PC-3 (cell line): ENCODE measurements around the gene TP53AIP1. TPM values are rescaled to one million over a fixed set of nuclear protein-coding genes. Genes with fewer than 3 reads are reported as not detected.

ENCODE experiments used
- ATAC-seq: fragments of 200-7000 bp; cut with Tn5 transposase; 2 replicates; pipeline ENCODE4 v1.9.1; 2020; ENCODE audit warnings: mild to moderate bottlenecking, moderate library complexity
- BruUV-seq: library from RNA; stranded (reverse); fragments of 400-500 nt; replicated peaks from 2 replicates; lab custom pipeline; 2021; lab: Mats Ljungman, UMichigan
- CTCF ChIA-PET: fragments of 300-600 bp; sonication (Branson Sonifier 250); formaldehyde crosslinking; loops from one replicate; lab custom pipeline; 2022; ENCODE audit warnings: antibody characterized with exemption; lab: Charles Lee
- POLR2A ChIA-PET: fragments of 300-600 bp; sonication (Branson Sonifier 250); formaldehyde crosslinking; loops from one replicate; lab custom pipeline; 2022; ENCODE audit warnings: antibody characterized with exemption; ENCODE audit not compliant: unreplicated experiment; lab: Charles Lee
- DNase-seq: peaks from one replicate; pipeline ENCODE4 v3.0.0-alpha.2; 2015
- H2AFZ ChIP-seq: fragments of 300-600 bp; sonication (generic); 2 replicates; pipeline ENCODE4 v1.6.0; 2016; ENCODE audit warnings: antibody characterized with exemption, low read length
- H3F3A ChIP-seq: fragments of 300-600 bp; sonication (generic); one replicate; pipeline ENCODE4 v1.6.0; 2017; ENCODE audit warnings: antibody characterized with exemption, low read length, control low read depth, mild to moderate bottlenecking; ENCODE audit not compliant: unreplicated experiment
- H3K27ac ChIP-seq: fragments of 300-600 bp; sonication (generic); 2 replicates; pipeline ENCODE4 v1.5.1; 2016; ENCODE audit warnings: mild to moderate bottlenecking, low read length
- H3K27me3 ChIP-seq: fragments of 300-600 bp; sonication (generic); 2 replicates; pipeline ENCODE4 v1.6.1; 2016; ENCODE audit warnings: low read length, mixed read lengths
- H3K36me3 ChIP-seq: fragments of 300-600 bp; sonication (generic); 2 replicates; pipeline ENCODE4 v1.6.1; 2016; ENCODE audit warnings: low read depth, mixed run types, low read length, mixed read lengths
- H3K4me1 ChIP-seq: fragments of 300-600 bp; sonication (generic); 2 replicates; pipeline ENCODE4 v1.5.1; 2016; ENCODE audit warnings: low read length; ENCODE audit not compliant: insufficient read depth
- H3K4me2 ChIP-seq: fragments of 300-600 bp; sonication (generic); 2 replicates; pipeline ENCODE4 v1.6.0; 2016; ENCODE audit warnings: low read length
- H3K4me3 ChIP-seq: fragments of 300-600 bp; sonication (generic); 2 replicates; pipeline ENCODE4 v1.5.1; 2016; ENCODE audit warnings: mild to moderate bottlenecking, low read length, mixed read lengths
- H3K79me2 ChIP-seq: fragments of 300-600 bp; sonication (generic); 2 replicates; pipeline ENCODE4 v1.6.1; 2017; ENCODE audit warnings: low read length, mixed read lengths
- H3K9ac ChIP-seq: fragments of 300-600 bp; sonication (generic); 2 replicates; pipeline ENCODE4 v1.6.0; 2016; ENCODE audit warnings: mild to moderate bottlenecking, low read length
- H3K9me2 ChIP-seq: fragments of 300-600 bp; sonication (generic); replicated peaks from 2 replicates; pipeline ENCODE4 v1.6.1; 2016; ENCODE audit warnings: mixed run types, low read length, mixed read lengths
- H3K9me3 ChIP-seq: fragments of 300-600 bp; sonication (generic); 2 replicates; pipeline ENCODE4 v1.6.1; 2016; ENCODE audit warnings: low read length, mixed read lengths
- H4K20me1 ChIP-seq: fragments of 300-600 bp; sonication (generic); 2 replicates; pipeline ENCODE4 v1.6.1; 2016; ENCODE audit warnings: low read length, mixed read lengths
- EZH2 ChIP-seq: fragments of 300-600 bp; sonication (generic); IDR thresholded peaks from one replicate; pipeline ENCODE4 v1.6.1; 2017; ENCODE audit warnings: antibody characterized with exemption, mild to moderate bottlenecking, low read length; ENCODE audit not compliant: unreplicated experiment
- EZH2phosphoT487 ChIP-seq: fragments of 300-600 bp; sonication (generic); IDR thresholded peaks from 2 replicates; pipeline ENCODE4 v1.6.1; 2018; ENCODE audit warnings: mild to moderate bottlenecking, antibody characterized with exemption, low read length, borderline replicate concordance
- intact Hi-C: fragments of 100-400 bp; cut with micrococcal nuclease; formaldehyde crosslinking; loops from 2 replicates; pipeline ENCODE4 v1.9.0; 2023
- total RNA-seq: library from RNA; depleted of rRNA; stranded (reverse); fragments of >200 nt; gene quantifications from 2 replicates; pipeline ENCODE4 v1.2.3, GENCODE V29; 2014
- TF ChIP-seq, protein P1 (sequence below): fragments of 300-600 bp; sonication (generic); conservative IDR thresholded peaks from 2 replicates; pipeline ENCODE4 v1.5.1; 2017; ENCODE audit warnings: antibody characterized with exemption, low read depth, mild to moderate bottlenecking, low read length

TP53AIP1 gene
- total RNA-seq, 1 experiment from 2014 or later = 0.58 TPM

DNA sequence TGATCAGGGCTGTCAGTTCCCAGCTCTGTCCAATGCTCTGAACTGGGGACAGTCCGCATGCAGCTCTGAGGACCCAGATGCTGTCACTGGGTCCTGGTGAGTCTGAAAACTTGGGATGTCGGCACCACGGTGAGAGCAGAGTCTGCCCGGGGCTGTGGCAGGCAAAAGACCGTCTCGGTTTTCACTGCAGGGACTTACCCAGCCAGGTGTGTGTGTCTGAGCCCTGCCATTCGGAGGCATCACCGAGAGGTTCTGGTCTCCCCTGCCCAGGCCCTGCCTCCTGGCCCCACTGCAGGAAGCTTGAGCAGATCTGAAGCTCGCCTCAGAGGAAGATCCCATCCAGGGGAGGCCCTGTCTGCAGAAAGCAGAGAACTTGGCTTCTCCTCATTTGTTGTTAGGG lies 5.2 kb downstream of the TP53AIP1 start:
- no peaks in the 10 kb centered on the region for H3K36me3 ChIP-seq
- CTCF ChIA-PET = no interaction called here
- peaks cover 5% of the 10 kb centered on the region; the same call in 1 of the 2 replicates for H3K4me1 ChIP-seq
- ATAC-seq (no peak), DNase-seq (no peak)
- BruUV-seq = no TSS peak
- TF ChIP-seq, protein P1, sequence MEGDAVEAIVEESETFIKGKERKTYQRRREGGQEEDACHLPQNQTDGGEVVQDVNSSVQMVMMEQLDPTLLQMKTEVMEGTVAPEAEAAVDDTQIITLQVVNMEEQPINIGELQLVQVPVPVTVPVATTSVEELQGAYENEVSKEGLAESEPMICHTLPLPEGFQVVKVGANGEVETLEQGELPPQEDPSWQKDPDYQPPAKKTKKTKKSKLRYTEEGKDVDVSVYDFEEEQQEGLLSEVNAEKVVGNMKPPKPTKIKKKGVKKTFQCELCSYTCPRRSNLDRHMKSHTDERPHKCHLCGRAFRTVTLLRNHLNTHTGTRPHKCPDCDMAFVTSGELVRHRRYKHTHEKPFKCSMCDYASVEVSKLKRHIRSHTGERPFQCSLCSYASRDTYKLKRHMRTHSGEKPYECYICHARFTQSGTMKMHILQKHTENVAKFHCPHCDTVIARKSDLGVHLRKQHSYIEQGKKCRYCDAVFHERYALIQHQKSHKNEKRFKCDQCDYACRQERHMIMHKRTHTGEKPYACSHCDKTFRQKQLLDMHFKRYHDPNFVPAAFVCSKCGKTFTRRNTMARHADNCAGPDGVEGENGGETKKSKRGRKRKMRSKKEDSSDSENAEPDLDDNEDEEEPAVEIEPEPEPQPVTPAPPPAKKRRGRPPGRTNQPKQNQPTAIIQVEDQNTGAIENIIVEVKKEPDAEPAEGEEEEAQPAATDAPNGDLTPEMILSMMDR = no peak
- TF ChIP-seq EZH2 = no peak
- TF ChIP-seq EZH2phosphoT487 = no peak
- no peak overlapping the region for H3K27ac ChIP-seq
- no peaks in the 10 kb centered on the region for H3K27me3 ChIP-seq
- no peak overlapping the region for H2AFZ ChIP-seq
- no peaks in the 10 kb centered on the region for H3K79me2 ChIP-seq
- H3K4me2 ChIP-seq = no peak overlapping the region
- no peaks in the 10 kb centered on the region for H3K9me2 ChIP-seq
- intact Hi-C loops = no loop called here
- H3K4me3 ChIP-seq = no peak overlapping the region
- no peaks in the 10 kb centered on the region for H4K20me1 ChIP-seq
- POLR2A ChIA-PET = interaction anchor here (0.6 kb wide), 1 partner anchor 14 kb away, joined by 3 read pairs; no protein-coding TSS in a partner anchor
- no peak overlapping the region for H3K9ac ChIP-seq
- no peaks in the 10 kb centered on the region for H3K9me3 ChIP-seq
- no peaks in the 10 kb centered on the region for H3F3A ChIP-seq

GRCh38 chr11:128936606-128937251 lies 5.9 kb downstream of the TP53AIP1 start:
- Histone ChIP-seq H4K20me1 (no peaks in the 10 kb centered on the region), H3K36me3 (no peaks in the 10 kb centered on the region), H3K9me2 (no peaks in the 10 kb centered on the region), H3K4me2 (no peak overlapping the region), H3K9me3 (no peaks in the 10 kb centered on the region), H3F3A (no peaks in the 10 kb centered on the region), H3K4me3 (no peak overlapping the region), H2AFZ (no peak overlapping the region), H3K27me3 (no peaks in the 10 kb centered on the region), H3K9ac (no peak overlapping the region), H3K79me2 (no peaks in the 10 kb centered on the region), H3K4me1 (0 out of 2 replicates have a peak, but pooled peaks cover under 1% of the 10 kb centered on the region), H3K27ac (no peak overlapping the region)
- POLR2A ChIA-PET = no interaction called here
- no peak for DNase-seq
- TF ChIP-seq, protein P1 = no peak
- TF ChIP-seq EZH2phosphoT487 = no peak
- no peak for TF ChIP-seq EZH2
- CTCF ChIA-PET = no interaction called here
- BruUV-seq = no TSS peak
- ATAC-seq = no peak
- intact Hi-C loops = no loop called here

DNA sequence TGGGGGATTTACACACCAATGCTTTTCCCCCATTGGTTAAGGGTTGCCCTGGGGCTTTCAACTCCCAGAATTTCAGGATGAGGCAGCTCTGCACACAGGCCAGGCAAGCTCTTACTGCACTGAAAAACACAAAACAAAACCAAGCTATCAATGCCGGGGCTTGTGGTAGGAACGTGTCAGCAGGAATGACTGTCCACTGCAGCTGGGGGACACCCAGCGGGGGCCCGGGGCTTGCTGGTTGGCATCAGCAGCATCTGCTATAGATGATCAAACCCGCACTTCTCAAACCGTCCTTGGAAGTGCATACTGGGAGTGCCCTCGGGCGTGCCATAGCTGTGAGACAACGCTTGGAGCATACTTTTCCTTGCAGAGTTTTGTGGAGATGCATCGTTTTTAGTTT lies 7.7 kb downstream of the TP53AIP1 start:
- no peaks in the 10 kb centered on the region for H3K9me3 ChIP-seq
- H3F3A ChIP-seq = no peaks in the 10 kb centered on the region
- H3K27me3 ChIP-seq = no peaks in the 10 kb centered on the region
- ATAC-seq = no peak
- TF ChIP-seq EZH2 (no peak), EZH2phosphoT487 (no peak)
- TF ChIP-seq, protein P1 = no peak
- H3K4me1 ChIP-seq = no peaks in the 10 kb centered on the region
- no peak overlapping the region for H3K4me2 ChIP-seq
- ChIA-PET CTCF (interaction anchor here (0.6 kb wide), 1 partner anchor 23 kb away, joined by 3 read pairs; no protein-coding TSS in a partner anchor), POLR2A (no interaction called here)
- no peaks in the 10 kb centered on the region for H3K9me2 ChIP-seq
- DNase-seq = no peak
- intact Hi-C loops = no loop called here
- H3K4me3 ChIP-seq = no peak overlapping the region
- no peaks in the 10 kb centered on the region for H3K79me2 ChIP-seq
- H3K36me3 ChIP-seq = no peaks in the 10 kb centered on the region
- no peak overlapping the region for H3K9ac ChIP-seq
- H3K27ac ChIP-seq = no peak overlapping the region
- no TSS peak for BruUV-seq
- no peaks in the 10 kb centered on the region for H4K20me1 ChIP-seq
- no peak overlapping the region for H2AFZ ChIP-seq
